Loucy (cell line): ENCODE results near the gene CAMSAP3.

Experiments used
- EZH2phosphoT487 ChIP-seq: fragments of 200-600 bp; IDR thresholded peaks from 2 replicates; pipeline ENCODE4 v1.6.1; 2018; ENCODE audit warnings: antibody characterized with exemption, mild to moderate bottlenecking, moderate library complexity, borderline replicate concordance
- TF ChIP-seq, protein P1 (sequence below): fragments of 200-600 bp; sonication (generic); conservative IDR thresholded peaks from 2 replicates; pipeline ENCODE4 v1.5.1; 2014; ENCODE audit warnings: mild to moderate bottlenecking, antibody characterized with exemption, low read length

DNA sequence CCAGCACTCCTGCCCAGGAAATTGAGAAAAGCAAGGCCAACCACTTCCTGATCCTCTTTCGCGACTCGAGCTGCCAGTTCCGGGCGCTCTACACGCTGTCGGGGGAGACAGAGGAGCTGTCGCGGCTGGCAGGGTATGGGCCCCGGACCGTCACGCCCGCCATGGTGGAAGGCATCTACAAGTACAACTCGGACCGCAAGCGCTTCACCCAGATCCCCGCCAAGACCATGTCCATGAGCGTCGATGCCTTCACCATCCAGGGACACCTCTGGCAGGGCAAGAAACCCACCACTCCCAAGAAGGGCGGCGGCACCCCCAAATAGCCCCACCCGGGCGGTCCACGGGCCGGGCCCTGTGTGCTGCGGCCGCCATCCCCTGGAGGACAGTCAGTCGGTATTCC, 22.1 kb downstream of the CAMSAP3 start:
- TF ChIP-seq, protein P1, sequence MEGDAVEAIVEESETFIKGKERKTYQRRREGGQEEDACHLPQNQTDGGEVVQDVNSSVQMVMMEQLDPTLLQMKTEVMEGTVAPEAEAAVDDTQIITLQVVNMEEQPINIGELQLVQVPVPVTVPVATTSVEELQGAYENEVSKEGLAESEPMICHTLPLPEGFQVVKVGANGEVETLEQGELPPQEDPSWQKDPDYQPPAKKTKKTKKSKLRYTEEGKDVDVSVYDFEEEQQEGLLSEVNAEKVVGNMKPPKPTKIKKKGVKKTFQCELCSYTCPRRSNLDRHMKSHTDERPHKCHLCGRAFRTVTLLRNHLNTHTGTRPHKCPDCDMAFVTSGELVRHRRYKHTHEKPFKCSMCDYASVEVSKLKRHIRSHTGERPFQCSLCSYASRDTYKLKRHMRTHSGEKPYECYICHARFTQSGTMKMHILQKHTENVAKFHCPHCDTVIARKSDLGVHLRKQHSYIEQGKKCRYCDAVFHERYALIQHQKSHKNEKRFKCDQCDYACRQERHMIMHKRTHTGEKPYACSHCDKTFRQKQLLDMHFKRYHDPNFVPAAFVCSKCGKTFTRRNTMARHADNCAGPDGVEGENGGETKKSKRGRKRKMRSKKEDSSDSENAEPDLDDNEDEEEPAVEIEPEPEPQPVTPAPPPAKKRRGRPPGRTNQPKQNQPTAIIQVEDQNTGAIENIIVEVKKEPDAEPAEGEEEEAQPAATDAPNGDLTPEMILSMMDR = no peak
- TF ChIP-seq EZH2phosphoT487 = no peak
